ENCODE results near the gene KRTAP12-3.
"Not testable (repeated sequence)": the region's sequence is repeated elsewhere in the genome, so short reads cannot be mapped to it uniquely, and the experiment has no call there.

The KRTAP12-3 gene

DNA sequence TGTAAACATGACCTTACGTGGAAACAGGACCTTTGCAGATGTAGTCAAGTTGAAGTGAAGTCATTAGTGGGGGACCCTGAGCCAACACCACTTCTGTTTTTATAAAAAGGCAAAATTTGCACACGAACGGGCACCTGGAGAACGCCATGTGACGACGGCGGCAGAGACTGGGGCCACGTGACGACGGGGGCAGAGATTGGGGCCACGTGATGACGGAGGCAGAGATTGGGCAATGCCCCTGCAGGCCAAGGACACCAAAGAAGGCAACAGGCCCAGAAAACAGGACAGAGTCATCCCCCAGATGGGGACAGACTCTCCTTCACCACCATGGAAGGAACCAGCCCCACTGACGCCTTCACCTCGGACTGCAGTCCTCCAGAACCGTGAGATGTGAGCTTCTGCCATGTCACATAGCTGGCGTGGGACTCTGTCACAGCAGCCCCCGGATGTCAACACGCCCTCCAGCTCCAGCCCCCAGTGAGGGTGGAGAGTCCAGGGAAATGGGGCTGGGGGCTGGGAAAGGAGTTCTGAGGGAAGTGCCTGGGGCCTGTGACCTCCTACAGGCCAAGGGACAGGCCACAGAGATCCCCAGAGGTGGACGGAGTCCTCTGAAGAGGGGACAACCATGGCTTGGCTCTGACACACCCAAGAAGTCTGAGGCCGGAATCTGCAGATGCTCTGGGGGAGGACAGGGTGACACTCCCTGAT is 7.3 kb upstream of the KRTAP12-3 start:
- DNase-seq (ENCODE audit: extremely low read depth in 1 of 2, low read depth in 1 of 2): no peak

DNA sequence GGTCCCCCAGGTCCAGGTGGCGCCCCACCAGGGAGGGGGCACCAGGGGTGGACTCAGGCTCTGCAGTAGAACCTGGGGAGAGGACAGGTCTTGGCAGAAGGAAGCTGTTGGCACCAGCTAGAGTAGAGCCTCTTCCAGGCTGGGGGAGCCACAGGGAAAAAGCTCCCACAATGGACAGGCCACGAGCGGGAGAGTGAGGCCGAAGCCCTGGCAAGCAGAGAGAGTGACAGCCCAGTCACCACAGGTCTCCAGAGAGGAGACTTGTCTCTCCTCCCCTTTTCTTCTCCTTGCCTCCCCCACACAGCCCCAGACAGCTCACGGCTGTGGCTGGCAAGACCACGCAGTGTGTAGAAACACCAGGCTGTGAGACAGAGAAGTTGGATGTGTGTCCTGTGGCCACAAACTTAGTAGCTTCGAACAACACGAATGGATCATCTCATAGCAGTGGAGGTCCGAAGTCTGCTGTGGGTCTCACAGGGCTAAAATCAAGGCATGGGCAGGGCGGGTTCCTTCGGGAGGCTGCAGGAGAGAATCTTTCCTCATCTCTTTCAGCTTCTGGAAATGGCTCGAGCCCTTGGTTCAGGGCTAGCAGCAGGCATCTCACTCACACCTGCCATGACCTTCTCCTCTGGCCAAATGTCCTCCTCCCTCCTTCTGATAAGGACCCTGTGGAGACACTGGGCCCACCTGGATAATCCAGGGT is 6.6 kb upstream of the KRTAP12-3 start:
- no peak for DNase-seq (ENCODE audit: extremely low read depth in 1 of 2, low read depth in 1 of 2)

DNA sequence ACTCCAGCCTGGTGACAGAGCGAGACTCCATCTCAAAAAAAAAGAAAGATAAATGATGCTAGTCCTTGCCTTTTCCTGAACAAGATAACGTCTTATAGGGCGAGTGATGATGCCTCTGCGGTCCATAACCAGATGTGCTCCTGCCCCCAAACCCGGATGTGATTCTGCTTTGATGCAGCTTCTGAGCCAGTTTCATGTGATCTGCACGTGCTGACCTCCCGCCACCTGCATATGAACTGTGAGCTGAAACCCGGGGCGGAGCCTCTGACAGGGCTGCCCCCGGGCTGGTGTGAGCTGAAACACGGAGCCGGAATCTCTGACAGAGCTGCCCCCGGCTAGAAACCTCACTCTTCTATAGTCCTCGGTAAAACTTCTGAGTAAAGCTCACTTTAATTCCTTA is 4.6 kb upstream of the KRTAP12-3 start:
- no peak for DNase-seq (ENCODE audit: extremely low read depth in 1 of 2, low read depth in 1 of 2)

DNA sequence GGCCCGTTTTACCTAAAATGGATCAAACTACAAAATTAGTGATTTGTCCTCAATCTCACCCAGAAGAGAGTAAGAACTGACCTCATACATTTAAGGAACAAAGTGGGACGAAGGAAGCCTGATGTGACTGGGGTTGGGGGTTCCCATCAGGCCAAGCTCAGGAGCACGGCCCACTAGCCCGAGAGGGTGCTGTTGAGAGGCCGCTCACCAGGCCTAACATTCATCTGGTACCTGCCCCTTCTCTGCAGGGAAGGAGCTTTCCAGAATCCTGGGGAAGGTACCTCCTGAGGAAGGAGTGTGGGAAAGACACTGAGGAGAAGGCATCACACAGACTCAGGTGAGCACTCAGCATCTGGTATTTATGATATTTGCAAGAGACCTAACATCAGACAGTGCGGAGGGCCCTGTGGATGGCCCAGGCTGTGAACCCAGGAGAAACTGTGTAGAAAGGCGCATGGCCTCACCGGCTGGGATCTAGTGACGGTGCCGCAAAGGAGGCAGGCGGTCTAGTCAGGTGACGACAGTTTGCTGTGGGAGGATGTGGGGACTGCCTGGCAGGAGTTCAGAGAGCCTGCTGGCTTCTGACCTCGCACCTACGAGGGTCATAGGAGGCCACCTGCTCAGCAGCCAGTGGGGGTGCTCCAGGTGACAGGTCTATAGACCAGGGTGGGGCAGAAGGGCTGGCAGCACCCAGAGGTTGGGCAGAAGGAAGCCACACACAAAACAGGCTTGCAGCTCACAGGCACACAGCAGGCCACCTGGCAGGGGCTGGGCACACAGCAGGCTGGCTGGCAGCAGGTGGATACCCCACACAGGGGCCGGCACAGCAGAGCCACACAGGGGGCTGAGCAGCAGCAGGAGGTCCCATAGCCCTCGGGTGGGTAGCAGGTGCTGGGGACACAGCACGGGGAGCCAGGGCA is 3.8 kb upstream of the KRTAP12-3 start:
- peak; percentile 28 to 45 for DNase-seq (ENCODE audit: extremely low read depth in 1 of 2, low read depth in 1 of 2)

DNA sequence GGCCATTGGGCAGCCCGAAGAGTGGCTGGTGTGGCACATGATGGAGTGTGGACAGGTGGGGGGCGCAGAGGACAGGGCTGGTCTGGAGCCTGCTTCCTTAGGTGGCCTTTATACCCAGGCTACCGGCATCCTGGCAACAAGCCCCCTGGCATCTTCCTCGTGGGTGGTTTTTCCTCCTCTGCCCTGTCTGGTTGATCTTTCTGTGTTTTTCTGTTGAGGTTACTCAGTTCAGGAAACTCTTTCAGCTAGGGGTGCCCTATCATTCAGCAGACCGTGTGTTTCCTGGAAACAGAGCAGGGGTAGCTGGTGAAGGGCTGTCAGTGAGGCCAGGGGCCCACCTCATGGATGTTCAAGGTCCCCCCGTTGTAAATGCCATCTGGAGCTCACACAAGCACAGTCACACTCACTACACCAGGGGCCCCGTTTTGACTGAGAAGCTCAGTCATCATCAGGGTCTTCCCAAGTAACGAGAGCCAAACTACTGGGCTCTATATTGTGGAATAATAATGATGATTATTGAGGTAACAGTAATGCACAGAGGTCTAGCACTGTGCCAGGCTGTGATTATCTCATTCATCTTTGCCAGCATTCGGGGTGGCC is 3.1 kb upstream of the KRTAP12-3 start, which contains the start of gene KRTAP12-4:
Gene KRTAP12-4, minus strand, starts transcription at position 84 of the 600 bp plus-strand sequence. Its CDS starts 45 bp downstream, at position 39.
- no peak for DNase-seq (ENCODE audit: extremely low read depth in 1 of 2, low read depth in 1 of 2)

DNA sequence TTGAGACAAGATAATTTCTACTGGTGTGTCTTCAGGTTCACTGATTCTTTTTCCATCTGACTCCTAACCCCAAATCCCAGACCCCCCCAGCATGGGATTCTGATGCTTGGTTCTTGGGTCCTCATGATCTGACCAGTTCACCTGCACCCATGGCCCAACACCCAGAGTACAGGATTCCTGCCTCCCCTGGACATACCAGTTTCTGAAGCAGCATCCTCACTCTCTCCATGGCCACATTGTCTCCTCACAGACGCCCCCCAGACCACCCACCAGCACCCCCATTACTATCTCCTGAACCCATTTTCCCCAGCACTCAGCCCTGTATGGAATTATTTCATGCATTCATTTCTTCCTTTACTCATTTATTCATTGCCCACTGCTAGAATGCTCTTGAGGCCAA is 864 bp upstream of the KRTAP12-3 start:
- no peak for DNase-seq (ENCODE audit: extremely low read depth in 1 of 2, low read depth in 1 of 2)

DNA sequence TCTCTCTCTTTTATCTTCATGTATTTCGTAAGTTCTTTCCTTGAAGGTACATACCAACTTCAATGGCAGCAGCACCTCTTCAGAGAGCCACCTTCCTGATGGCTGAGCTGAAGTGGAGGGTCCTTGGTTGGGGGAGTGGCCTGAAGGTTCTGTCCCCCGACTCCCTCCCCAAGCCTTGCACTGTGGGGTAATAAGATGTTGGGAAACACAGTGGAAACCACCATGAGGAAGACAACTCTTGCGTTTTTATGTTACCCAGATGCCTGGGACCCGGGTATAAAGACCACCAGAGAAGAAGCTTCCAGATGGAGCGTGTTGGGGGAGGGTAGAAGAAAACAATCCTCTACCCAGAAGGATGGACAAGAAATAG is 794 bp downstream of the KRTAP12-3 start:
- no peak for DNase-seq (ENCODE audit: extremely low read depth in 1 of 2, low read depth in 1 of 2)

DNA sequence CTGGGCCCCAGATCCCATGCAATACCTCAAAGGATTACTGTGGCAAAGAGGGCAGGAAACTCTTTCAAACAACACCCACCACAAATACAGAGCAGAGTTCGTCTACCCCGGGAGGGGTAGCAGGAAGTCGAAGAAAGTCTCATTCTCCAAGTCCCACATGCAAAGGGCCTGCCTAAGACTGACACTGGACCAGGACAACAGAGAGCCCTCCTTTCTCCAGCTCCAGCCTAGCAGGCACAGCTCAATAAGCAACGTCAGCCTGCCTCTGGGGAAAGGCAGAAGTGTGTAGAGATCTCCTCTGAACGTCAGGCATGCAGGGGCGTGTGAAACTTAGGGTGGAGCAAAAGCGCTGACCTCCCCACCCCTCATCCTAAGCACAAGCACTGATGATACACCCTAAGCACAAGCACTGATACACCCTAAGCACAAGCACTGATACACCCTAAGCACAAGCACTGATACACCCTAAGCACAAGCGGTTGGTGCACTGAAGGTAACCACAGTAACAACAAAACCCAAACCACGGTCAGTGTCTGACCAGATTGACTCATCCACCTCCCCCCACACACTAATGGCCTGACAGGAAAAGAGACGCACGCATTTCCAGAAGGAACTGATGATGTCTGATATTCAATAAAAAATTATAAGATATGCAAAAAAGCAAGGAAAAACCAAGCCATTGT is 1.3 kb downstream of the KRTAP12-3 start:
- DNase-seq (ENCODE audit: extremely low read depth in 1 of 2, low read depth in 1 of 2): no peak

DNA sequence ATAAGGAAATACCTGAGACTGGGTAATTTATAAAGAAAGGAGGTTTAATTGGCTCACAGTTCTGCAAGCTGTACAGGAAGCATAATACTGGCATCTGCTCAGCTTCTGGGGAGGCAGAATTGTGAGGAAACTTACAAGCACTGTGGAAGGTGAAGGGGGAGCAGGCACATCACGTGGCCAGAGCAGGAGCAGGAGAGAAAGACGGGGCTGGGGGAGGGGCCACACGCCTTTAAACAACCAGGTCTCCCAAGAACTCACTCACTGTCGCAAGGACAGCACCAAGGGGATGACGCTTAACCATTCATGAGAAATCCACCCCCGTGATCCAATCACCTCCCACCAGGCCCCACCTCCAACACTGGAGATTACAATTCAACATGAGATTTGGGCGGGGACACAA is 3.8 kb downstream of the KRTAP12-3 start:
- DNase-seq (ENCODE audit: extremely low read depth in 1 of 2, low read depth in 1 of 2): not testable (repeated sequence)

DNA sequence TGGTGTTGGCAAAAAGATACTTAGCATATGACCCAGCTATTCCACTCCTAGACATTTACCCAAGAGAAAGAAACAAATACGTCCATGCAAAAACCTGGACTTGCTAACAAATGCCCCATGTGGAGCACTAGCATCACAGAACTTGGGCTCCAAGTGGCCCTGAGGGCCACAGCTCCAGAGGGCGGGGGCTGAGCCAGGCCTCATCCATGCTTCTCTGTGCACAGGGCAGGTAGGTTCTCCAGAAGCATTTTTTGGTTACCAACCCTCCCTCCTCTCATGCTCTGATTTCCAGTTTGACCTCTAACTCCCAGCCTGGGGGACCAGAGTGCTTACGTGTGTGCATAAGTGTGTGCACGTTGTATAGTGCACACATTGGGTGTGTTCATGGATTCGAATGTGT is 7.0 kb downstream of the KRTAP12-3 start:
- no peak for DNase-seq (ENCODE audit: extremely low read depth in 1 of 2, low read depth in 1 of 2)

DNA sequence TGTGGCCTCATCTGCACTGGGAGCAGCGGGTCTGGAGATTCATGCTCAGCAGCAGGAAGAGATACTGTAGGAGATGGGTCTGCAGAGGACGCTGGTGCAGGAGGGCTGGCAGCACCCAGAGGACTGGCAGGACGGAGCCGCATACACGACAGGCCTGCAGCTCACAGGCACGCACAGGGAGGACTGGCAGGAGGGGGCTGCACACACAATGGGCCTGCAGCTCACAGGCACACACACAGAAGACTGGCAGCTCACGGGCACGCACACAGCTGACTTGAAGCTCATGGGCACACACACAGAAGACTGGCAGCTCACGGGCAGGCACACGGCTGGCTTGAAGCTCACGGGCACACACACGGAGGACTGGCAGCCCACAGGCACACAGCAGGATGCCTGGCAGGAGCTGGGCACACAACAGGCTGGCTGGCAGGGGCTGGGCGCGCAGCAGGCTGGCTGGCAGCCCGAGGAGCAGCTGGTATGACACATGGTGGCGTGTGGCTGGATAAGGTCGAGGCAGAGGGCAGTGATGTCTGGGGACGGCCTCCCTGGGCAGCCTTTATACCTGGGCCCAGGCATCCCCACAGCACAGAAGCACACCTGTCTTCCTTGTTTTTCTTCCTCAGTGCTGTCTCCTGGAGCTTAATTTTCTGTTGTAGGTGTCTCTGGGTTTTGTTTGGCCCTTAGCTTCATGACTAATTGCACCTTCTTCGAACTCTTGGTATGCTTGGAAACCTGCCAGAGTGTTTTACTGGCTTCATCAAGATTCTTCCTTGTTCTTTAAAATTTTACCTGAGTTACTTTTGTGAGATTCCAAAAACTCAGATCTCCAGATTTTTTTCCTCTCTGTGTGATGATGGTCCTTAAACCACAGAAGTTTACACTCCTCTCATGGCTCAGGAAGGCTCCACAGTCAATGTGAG is 8.9 kb downstream of the KRTAP12-3 start, which contains the start of gene KRTAP12-2:
Gene KRTAP12-2, minus strand, starts transcription at position 527 of the 920 bp plus-strand sequence. Its CDS starts 41 bp downstream, at position 486.
- no peak for DNase-seq (ENCODE audit: extremely low read depth in 1 of 2, low read depth in 1 of 2)

DNA sequence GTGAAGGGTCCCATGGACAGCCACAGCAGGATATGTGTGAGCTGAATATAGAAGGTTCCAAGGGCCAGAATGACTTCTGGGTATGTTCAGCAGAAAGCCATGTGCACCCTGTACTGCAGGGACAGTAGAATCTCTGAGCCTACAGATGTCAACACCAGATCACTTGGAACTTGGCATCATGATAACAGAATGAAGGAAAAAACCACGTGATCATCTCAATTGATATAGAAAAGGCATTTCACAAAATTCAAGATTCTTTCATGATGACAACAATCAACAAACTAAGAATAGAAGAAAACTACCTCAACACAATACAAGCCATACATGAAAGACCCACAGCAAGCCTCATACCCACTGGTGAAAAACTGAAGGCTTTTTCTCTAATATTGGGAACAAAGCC is 9.9 kb downstream of the KRTAP12-3 start:
- DNase-seq (ENCODE audit: extremely low read depth in 1 of 2, low read depth in 1 of 2): no peak

DNA sequence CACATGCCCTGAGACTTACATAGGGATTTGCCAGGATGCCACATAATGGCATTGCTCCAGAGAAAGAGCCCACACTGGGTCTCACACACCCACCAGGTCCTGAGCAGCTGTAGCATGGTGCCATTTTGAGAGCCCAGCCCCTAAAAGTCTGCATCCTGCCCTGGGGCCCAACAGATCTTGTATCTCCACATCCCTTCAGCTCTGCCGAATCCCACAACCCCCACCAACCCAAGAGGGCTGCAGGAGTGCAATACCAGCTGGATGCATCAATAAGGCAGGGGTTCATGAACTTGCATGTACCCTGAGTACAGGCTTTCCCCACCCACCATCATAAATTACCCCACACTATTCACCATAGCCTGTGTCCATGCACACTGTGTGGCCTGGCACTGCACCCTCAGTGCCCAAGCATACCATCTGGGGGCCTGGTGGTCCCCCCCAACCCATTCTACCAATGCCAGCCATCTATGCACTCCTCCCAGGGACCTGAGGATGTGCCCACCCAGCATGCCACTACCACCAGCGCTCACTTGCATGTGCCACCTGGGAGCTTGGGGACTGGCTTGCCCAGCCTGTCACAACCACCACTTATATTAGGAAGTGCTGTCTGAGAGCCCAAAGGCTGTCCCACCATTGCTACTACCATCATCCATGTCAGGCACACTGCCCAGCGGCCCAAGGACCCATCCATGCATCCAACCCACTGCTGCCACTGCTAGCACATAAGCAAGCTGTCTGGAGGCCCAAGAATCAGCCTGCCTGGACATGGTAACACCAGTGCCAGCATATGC is 13.1 kb downstream of the KRTAP12-3 start:
- DNase-seq (ENCODE audit: extremely low read depth in 1 of 2, low read depth in 1 of 2): no peak

DNA sequence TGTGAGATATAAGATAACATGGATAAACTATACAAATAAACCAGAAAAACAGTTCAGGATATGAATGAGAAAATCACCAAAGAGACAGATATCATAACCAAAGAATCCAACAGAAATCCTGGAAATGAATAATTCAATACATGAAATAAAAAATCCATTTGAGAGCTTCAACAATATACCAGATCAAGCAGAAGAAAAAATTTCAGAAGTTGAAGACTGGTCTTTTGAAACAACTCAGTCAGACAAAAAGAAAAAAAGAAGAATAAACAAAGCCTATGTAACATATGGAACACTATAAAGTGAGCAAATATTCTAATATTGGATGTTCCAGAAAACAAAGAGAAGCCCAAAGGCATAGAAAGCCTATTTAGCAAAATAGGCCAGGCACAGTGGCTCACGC is 14.2 kb downstream of the KRTAP12-3 start:
- no peak for DNase-seq (ENCODE audit: extremely low read depth in 1 of 2, low read depth in 1 of 2)

DNA sequence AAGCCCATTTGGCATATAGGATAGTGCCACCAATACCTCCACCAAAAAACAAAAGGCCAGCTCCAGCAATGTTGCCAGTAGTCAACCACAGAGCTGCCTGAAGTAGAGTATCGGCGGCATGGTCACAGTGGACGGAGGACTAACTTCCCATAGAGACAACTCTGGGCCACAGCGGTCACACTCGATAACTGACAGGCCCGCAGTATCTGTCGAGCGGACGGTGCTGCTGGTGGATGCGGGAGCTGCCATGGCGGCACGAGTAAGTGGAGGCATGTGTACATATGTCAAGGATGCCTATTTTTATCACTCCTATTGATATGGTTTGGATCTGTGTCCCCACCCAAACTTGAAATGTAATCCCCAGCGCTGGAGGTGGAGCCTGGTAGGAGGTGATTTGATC is 20.1 kb downstream of the KRTAP12-3 start:
- no peak for DNase-seq (ENCODE audit: extremely low read depth in 1 of 2, low read depth in 1 of 2)

DNA sequence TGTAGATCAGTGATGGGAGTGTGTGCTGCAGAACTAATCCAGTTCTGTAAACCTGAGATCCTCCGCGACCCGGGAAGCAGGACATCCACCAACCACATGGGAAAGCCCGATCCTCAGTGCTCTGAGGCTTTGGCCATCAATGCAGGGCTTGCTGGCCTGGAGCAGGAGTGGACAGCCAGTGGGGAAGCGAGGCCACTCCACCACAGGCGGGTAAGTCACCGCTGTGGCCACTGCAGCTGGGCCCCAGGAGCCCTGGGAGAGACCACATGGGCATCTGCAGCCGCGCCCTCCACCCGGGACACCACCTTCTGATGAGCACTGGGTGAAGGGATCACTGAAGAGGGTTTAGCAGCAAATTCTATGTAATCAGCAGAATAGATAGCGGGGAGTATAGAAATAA is 23.4 kb downstream of the KRTAP12-3 start:
- DNase-seq (ENCODE audit: extremely low read depth in 1 of 2, low read depth in 1 of 2): no peak

DNA sequence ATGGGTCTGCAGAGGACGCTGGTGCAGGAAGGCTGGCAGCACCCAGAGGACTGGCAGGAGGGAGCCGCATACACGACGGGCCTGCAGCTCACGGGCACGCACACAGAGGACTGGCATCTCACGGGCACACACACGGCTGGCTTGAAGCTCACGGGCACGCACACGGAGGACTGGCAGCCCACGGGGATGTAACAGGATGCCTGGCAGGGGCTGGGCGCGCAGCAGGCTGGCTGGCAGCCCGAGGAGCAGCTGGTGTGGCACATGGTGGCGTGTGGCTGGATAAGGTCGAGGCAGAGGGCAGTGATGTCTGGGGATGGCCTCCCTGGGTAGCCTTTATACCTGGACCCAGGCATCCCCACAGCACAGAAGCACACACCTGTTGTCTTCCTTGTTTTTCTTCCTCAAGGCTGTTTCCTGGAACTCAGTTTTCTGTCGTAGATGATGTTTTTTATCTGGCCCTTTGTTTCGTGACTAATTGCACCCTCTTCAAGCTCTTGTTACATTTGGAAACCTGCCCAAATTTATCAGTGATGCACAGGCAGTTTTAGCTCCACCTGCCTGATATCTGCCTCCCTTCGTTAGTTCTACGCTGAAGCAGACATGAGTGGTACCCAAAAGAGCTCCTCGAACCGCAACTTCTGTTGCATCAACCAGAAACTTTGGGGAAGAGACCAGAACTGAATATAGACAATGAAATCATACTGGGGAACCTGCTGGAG is 24.3 kb downstream of the KRTAP12-3 start, which contains the start of gene KRTAP12-1:
Gene KRTAP12-1, minus strand, starts transcription at position 303 of the 719 bp plus-strand sequence. Its CDS starts 40 bp downstream, at position 263.
- DNase-seq (ENCODE audit: extremely low read depth in 1 of 2, low read depth in 1 of 2): no peak
